Measurements from ENCODE around the gene SLC2A9.

The SLC2A9 gene

DNA sequence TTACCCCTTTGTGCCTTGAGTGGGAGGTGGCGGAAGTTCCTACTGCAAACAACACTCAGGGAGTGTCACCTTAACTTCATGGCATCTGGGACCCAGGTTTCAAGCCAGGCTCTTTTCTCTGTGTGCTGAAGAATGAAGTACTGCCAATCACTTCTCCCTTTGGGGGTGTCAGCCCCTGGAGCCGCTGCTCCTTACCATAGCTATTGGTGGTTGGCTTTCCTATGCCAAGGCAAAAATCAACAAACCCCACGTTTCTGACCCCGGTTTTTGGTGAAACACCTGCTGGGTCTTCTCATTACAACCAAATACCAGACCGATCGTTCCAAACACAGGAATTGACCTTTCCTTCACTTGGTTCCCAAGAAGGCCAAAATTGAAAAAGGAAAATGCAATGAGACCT, 19.7 kb upstream of the SLC2A9 start:
- DNase-seq: no peak

DNA sequence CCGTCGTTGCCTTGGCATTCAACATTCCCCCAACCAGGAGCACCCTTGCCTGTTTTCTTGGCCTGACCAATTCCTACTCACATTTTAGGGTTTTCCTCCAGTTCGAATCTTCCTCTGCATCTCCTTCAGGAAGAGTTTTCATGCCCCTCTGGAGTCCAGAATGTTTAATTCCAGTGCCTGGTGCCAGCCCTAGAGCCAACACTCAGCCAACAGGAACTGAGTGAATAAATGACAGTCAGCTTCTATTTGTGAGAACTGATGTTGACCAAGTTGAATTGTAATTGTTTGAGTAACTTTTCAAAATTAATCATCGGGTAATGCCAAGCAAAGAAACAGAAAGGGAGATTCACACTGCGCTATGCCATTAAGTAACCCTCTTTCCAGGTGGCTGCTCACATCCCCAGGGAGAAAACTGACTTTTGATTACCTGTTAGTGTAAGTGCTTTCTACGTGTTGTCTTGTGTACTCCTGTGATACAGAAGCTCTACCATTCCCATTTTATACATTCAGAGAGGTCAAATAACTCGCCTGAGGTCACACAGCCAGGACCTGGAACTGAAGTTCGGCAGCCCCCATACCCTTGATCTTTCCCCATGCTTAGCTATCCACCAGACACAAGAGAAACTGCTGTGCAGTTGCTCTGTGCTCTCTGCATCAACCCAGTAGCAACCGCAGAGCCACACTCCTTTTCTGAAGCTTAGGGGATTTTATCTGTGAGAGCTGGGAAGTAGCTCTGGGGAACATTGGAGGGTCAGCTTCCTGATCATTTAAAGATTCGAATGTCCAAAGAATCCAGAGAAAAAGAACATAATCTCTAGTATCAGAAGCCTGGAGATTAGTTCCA, 19.0 kb upstream of the SLC2A9 start:
- DNase-seq: no peak

GRCh38 chr4:10036807-10037342, 15.6 kb upstream of the SLC2A9 start:
- DNase-seq: no peak

- no peak for DNase-seq
Observed at GRCh38 chr4:10035130-10035529, 13.8 kb upstream of the SLC2A9 start.

DNA sequence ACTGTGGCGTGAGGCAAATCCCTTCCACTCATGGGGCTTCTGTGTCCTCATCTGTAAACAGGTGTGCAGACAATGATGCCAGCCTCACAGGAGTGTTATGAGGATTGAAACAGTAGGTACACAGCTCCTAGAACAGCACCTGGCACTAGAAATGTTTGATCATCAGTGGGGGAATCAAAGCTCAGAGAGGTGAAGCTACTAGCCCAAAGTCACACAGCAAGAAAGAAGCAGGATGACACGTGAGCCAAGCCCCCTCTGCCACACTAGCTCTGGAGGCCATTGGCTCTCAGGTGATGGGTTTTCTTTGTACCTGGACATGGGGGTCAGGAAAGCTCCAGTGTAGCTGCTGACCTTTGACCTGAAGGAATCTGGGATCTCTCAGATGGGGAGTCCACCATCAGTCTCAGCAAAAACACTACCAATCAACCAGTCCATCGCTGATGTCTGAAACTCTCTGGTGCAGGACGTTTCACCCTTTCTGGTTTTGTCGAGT, 13.4 kb upstream of the SLC2A9 start:
- DNase-seq: no peak

DNA sequence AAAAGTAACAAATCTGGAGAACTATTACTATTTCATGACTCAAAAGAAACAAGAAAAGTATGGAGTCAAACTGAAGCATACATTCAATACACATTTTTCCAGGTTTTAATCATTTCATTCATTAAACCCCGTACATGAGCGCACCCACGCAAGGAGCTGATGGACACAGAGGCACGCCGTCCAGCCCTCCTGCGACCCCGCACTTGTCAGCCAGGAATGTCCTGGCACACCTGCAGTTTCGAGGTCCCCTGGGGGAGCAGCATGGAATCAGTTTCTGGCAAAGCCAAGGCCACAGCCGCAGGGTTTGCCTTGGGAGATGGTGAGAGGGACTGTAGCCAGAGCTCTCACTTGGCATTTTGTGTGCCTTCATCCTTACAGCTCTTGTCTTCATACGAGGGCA, 12.8 kb upstream of the SLC2A9 start:
- no peak for DNase-seq

DNA sequence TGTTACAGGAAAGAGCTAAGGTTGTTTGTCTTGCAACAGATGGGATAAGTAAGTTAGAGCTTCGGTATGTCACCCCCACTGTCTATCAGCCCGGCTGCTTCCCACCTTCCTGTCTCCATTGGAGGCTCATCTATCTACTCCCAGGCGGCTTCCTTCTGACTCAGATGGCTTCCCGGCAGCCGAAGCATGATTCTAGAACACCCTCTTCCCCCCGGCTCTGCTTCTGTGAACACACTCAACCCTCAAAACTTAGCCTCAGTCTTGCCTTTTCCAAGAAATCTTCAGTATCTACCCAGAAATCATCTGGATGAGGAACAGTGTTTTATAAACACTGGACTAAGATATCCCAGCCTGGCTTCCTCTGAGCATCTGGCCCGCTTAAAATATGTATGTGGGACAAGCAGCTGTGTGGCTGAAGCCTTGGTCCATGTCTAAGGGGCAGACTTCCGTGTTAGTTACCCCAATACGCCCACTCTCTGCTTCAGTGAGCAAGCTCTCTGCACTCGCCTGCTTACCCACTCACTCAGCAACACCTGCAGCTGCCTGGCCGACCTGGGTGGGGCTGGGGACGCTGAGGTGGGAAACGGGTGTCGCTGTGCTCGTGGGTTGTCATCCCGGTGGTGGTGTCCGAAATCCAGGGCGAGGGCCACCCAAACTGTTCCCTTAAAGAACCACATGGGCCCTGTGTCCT, 12.0 kb upstream of the SLC2A9 start:
- no peak for DNase-seq

DNA sequence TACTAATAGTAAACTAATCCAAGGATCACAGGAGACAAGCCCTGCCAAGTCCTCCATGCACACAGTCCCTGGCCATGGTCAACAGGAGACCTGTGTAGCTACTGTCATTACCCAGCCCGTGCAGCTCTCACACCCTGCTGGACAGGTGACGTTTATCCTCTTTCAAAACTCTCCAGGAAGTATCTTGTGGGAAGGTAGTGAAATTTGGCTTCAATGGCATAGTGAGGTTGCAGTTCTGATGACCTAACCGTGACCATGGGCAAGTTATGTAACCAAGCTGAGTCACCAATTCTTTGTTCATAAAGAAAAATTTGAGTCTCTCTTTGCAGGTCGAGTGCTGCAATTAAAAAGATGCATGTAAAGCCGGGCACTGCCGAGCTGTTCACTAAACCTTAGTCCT, 11.3 kb upstream of the SLC2A9 start:
- no peak for DNase-seq

DNA sequence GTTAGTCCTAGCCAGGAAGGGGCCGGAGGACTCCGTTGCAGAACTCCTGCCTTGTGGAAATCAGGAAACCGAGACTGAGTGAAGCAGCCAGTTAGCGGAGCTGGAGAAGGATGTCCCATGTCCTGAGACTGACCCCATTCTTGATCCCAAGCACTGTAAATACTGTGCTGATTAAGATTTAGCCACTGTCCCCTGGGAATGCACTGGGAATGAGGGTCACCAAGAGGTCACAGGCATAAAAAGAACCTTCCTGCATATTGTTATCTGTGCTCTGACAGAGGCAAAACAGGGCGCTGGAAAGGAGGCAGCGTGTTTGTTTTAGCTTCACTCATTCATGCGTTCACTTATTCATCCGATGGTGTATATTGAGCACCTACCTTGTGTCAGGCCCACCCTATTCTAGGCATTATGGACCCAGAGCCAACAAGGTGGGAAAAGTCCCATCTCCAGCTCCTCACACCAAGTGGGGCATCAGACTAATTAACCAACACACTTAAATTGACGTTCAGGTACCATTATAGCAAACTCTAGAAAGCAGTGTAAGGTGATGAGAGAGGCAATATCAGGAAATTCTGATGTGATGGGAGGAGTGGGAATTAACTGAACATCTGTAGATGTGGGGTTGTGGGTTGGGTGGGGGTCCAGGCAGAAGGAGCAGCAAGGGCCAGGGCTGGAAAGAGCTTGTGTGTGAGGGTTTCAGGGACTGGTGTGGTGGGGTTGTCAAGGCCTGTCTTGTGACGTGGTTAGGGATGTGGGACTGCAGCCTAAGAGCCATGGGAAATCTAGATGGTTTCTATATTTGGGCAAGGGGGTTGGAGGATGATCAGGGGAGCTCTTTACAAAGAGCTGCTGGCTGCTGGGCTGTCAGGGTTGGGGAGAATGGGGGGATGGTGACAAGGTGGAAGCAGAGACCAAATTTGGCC, 10.6 kb upstream of the SLC2A9 start:
- no peak for DNase-seq

GRCh38 chr4:10030972-10031667, 9.8 kb upstream of the SLC2A9 start:
- DNase-seq: no peak

- DNase-seq: no peak
Observed at GRCh38 chr4:10029403-10029802, 8.1 kb upstream of the SLC2A9 start.

DNA sequence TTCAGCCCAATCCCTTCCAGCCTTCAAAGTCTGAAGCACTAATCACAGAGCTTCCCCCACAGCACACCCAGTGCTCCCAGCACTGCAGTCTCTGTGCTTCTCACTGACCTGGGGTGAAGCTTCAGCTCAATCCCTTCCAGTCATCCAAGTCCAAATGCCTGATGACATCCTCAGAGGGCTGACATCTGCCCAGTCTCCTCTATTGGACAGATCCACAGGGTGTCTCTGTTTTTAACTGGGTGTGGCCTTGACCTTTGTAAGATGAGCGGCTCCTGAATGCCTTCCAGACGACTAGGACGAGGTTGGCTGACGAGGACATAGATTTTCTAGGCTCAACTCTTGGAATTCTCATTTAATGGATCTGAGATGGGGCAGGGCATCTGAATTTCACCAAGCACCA, 7.6 kb upstream of the SLC2A9 start:
- no peak for DNase-seq

- no peak for DNase-seq
Observed at GRCh38 chr4:10026485-10026884, 5.2 kb upstream of the SLC2A9 start.

DNA sequence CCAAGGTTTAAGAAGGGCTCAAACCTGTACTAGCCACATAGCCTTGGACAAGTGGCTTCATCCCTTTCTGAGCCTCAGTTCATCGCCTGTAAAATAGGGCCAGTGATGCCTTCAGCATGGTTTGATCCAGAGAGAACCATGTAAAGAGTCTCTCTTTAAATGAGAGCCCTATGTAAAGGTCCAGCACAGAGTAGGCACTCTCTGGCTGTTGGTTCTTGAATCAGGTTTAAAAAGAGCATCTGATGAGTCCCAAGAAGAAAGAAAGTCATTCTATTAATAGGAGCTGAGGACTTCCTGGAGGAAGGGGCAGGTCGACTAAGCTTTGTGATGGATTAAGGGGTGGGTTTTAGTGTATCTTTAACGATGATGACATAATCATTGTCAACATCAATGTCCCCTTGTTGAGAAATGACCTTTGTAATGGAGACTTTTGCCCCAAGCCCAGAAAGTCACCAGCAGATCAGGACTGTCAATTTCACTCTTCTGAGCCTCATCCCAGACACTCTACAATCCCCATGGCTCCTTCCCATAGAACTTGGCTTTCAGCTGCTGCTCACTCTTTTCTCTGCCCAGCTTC, 4.0 kb upstream of the SLC2A9 start:
- no peak for DNase-seq

GRCh38 chr4:10024303-10024702, 3.0 kb upstream of the SLC2A9 start:
- DNase-seq: no peak

DNA sequence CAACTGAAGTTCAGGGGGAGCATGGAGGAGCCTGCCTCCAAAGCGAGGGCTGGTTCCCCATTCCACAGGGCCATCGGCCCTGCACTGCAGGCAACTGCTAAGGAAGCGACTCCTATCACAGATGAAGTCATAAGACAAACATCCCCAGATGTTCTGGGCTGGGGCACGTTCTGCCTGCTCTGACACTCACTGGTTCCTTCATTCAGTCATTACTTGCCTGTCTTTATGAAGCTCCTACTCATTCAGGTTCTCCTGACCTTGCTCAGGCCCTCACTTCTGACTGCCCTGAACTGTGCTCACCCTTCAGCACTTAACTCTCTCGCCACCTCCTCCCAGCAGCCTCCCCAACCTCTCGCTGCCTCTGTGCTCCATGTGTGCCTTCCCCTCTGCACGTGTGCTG, 2.5 kb upstream of the SLC2A9 start:
- no peak for DNase-seq

DNA sequence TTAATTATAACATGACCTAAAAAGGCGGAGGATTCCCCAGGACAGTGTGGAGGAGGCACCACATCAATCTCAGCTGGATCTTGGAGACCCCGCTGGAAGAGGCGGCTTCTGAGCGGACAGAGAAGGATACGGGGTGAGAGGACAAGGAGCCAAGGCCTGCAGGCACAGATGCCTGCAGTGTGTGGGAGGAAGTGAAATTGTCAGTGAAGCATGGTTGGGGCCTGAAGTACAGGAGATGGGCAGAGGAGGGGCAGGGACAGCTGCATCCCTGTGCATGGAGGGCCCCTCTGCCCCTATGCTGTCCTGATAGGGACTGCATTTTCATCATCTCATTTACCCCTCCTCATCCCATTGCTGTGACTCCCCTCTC, 1.7 kb upstream of the SLC2A9 start:
- DNase-seq: no peak

DNA sequence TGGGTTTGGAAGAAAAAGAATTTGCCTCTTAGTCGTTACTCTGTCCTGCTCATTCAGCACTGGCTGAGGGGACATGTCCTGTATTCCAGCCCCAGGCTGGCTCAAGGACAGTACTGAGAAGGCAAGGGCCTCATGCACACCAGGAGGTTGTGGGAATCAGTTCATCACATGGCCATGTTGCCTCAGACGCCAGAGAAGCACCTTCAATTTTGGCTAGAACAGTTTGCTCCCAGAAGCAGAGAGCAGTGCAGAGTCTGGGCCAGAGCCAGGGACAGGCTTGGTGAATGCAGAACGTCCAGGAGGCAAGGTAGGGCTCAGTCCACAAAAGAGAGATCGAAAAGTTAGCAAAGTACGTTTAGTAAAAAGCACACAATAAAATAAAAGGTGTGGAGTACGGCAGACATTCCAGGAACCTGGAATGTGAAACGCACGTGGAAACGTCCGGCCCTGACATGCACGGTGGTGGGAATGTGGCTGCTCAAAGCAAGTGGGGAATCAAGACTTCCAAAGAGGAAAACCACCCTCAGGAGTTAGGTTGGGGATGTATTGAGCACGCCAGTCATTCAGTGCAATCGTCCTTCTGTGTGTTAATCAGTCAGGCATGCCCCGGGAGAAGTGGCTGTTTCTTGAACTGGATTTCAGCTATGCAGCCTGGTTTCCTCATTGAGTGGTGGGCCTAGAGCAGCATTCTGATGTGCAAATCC, 1.2 kb upstream of the SLC2A9 start:
- DNase-seq: no peak

DNA sequence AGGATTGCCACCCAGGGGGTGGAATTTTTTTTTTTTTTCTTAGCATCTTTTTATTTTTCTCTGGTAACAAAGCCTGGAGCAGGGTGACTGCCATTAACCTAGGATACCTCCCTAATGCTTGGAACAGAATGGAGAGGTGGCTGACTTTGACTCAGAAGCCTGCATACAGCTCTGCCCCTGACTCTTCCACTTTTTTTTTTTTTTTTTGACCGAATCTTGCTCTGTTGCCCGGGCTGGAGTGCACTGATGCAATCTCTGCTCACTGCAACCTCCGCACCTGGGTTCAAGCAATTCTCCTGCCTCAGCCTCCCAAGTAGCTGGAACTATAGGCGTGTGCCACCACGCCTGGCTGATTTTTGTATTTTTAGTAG, 341 bp upstream of the SLC2A9 start:
- no peak for DNase-seq

- DNase-seq: no peak
Observed at GRCh38 chr4:10020106-10020505, 1.2 kb downstream of the SLC2A9 start.

DNA sequence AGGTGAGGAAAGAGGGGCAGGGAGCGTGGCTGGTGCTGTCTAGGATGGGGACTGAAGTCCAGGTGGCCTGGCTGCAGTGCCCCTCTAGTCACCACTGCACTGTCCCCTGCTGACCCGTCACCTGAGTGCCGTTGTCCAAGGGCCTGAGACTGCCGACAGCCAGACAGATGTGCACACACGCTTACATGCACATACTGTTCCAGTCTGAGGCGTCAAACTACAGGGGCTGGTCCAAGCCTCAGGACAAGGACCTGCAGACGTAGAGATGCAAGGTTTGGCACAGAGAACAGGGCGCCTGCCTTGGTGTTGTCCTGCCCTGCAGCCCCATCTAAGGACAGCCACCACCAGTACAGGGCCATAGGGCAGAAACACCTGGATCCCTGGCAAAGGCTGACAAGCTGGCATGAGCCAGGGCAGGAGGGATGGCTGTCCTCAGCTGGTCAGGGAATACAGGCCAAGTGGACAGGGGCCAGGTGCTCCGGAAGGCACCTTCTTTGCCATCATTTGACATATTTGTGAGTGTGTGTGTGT, 1.7 kb downstream of the SLC2A9 start:
- no peak for DNase-seq
